HG03064 (cell line): ENCODE data around the gene TMSB4X.

Experiments
- ATAC-seq: cut with Tn5 transposase; IDR thresholded peaks from one replicate; pipeline ENCODE4 v1.9.1; 2021; ENCODE audit warnings: low read depth; ENCODE audit not compliant: unreplicated experiment

TMSB4X gene

DNA sequence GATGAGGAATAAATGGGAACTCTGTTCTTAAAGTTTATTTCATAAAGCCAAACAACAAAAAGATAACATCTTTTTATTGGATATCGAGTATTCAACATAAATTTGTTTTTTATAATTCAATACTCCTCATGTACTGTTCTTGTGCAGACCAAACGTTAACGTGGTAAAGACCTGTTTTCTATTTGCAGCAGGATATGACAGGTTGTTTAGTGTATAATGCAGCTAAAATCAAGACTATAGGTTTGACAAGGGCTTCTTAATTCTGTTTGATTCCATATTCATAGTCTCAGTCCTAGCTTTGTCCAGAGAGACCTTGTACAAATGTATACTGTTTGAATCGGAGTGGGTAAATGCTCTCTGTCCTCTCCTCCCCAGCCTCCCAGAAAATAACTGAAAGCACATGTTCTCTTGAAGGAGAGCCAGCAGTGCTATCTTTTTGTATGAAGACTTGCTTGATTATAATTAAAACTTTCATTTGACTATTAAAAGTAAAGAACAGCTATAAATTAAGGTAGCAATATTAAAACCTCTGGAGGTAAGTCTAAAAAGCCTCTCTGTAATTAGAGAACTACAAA lies 17.7 kb downstream of the TMSB4X start:
- no peak for ATAC-seq

GRCh38 chrX:12993826-12994225 lies 18.9 kb downstream of the TMSB4X start:
- ATAC-seq, result no peak

DNA sequence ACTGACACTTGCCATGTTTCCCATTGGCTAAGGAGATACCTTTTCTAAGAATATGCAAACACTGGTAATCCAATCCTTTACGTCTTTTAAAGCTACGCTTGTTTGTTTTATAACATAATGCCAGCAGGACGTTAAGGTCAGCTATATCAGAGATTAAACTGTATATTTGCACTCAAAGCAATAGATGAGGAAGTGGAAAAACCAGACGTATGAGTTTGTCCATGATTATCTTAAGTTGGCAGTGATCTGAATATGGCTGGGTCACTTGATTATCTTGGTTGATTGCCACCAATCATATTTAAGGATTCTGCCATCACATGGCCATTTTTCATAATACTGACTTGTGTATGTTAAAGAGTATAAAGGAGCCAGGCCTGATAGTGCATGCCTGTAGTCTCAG lies 19.4 kb downstream of the TMSB4X start:
- ATAC-seq, result no peak

DNA sequence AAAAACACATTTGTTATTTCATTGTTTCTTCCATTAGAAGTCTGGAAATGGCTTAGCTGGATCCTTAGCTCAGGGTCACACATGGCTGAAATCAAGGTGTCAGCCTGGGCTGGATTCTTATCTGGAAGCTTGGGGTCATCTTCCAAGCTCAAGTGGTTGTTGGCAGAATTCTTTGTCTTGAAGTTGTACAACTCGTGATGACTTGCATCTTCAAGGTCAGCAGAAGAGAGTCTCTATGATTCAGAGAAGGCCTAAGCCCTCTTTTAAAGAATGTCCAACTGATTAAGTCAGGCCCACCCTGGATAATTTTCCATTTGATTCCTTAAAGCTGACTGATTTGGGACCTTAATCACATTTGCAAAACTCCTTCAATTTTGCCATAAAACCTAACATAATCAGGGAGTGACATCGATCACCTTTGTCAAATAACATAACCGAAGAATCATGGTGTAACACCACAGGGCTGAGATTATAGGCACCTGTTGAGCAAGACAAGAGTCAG lies 22.1 kb downstream of the TMSB4X start:
- ATAC-seq, result no peak

DNA sequence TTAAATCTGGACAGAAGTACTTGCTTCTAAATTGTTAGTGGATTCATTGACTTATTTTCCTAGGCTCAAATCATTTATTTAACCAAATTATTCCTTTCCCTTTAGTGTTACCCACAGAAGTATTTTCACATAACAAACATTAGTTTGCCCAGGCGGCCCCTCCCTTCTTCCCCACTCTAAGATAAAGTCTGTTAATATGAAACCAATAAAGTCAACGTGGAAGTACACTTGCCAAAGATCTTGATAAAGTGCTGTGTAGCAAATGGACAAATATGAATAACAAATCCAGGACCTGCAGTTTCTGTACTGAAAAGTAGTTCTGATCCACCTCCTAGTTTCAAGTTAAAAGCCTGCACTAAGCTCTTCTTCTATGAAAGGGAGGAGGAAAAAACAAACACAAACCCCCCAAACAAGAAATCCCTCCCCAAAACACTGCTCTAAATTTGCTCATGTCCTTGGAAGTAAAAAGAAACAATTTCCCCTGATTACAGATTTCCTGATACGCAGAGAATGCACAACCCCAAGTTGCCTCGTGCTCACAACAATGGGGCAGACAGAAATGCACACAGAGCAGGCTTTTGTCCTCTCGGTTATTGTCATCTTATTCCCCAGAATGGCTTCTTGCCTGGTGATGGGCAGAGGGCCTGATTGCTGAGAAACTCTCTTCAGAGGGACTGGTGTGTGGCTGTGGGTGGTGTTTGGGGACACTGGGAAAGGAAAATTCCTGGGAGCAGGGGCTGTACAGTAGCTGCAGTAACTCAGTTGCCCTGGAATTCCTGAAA lies 23.2 kb downstream of the TMSB4X start:
- ATAC-seq, result no peak

GRCh38 chrX:12999422-12999821 lies 24.5 kb downstream of the TMSB4X start:
- ATAC-seq, result peak; percentile 48

- peak; percentile 41 for ATAC-seq
Observed at GRCh38 chrX:13000301-13000811, 25.4 kb downstream of the TMSB4X start.

DNA sequence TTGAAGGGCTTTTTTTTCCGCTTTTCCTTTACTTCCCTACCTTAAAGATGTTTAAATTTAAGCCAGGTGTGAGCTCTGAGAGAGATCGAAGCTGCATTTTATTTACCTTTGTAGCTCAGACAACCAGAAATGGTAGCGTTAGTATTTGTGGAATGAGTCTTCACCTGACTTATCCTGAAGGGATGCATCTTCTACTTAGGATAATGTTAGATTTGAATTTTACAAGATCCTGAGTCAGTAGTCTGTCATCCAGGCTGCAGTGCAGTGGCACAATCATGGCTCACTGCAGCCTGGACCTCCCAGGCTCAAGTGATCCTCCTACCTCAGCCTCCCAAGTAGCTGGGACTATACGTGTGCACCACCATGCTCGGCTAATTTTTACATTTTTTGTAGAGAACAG lies 26.2 kb downstream of the TMSB4X start:
- no peak for ATAC-seq

DNA sequence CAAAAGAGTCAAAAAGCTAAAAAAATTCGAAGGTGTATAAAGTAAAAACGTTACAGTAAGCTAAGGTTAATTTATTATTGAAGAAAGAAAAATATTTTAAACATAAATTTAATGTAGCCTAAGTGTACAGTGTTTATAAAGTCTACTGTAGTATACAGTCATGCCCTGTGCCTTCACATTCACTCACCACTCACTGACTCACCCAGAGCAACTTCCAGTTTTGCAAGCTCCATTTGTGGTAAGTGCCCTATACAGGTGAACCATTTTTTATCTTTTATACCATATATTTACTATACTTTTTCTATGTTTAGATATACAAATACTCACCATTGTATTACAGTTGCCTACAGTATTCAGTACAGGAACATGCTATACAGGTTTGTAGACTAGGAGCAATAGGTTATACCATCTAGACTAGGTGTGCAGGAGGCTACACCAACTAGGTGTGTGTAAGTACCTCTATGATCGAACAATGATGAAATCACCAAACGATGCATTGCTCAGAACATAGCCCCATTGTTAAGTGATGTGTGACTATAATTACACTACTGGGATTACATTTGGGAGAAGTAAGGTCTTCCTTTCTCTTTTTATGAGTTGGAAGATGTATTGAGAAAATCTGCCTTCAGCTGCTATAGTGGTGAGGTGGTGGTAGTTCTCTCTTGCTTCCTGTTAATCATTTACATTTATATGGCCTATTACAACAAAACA lies 27.2 kb downstream of the TMSB4X start:
- no peak for ATAC-seq

- ATAC-seq, result no peak
Observed at GRCh38 chrX:13005661-13006473, 31.0 kb downstream of the TMSB4X start.

DNA sequence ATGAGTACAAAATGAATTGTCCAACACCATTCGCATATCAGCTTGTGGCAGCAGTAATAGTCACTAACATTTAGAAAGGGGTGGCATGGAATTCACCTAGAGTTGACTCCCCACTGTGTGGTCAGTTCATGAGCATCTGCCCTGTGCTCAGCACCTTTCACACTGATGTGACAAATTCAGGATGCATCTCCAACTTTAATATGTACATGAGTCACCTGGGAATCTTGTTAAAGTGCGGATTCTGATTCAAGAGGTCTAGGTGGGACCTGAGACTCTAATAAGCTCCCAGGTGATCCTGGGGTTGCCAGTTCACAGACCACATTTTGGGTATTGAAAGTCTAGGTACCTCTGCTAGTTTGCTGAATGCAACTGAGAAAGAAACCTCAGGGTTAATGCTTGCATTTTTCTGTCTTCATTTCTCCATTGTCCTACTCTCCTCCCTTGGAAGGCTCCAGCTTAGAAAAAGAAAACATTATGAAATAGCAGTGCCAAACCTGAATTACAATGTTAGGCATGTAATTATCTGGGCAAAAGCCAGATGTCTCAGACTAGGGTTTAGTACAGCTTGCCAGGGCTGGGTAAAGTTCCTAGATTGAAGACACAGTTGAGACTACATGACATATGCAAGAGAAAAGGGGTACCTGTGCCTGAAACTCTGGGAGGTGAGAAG lies 32.7 kb downstream of the TMSB4X start:
- no peak for ATAC-seq

GRCh38 chrX:13008189-13008533 lies 33.3 kb downstream of the TMSB4X start:
- ATAC-seq, result no peak

DNA sequence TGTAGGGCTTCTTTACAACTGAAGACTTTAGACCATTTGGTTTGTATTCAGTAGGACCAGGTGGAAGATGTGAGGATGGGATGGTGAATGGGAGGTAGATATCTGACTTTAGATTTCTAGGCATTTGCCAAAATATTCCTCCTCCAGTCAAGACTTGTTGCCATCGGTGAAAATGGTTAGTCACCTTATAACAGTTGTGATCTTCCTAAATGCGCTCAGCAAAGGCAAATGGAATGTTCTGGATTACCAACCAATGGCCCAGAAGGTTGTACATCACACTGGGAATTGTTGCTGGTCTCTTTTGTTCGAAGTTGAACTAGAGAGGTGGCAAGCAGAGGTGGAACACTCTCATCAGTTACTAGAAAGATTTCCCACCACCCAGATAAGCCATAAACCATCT lies 33.9 kb downstream of the TMSB4X start:
- no peak for ATAC-seq

DNA sequence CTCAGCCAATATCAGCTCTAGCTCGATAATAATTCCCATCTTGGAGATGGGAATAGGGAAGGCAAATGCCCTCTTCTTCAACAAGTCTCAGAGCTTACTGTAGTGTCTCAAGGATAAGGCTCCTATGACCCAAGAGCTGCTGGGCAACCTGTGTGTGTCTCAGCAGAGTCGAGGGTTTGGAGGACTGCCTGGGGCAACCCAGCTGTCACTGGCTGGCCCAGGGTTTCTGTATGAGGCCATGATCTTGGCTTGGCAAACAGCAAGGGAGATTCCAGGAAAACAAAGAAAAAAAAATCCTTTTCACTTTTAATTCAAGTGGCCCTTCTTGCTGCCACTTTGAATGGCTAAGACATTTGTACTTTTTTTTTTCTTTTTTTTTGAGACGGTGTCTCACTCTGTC lies 34.4 kb downstream of the TMSB4X start:
- no peak for ATAC-seq

GRCh38 chrX:13009844-13010243 lies 34.9 kb downstream of the TMSB4X start:
- no peak for ATAC-seq

GRCh38 chrX:13010546-13010945 lies 35.6 kb downstream of the TMSB4X start:
- ATAC-seq, result no peak

GRCh38 chrX:13013363-13014110 lies 38.6 kb downstream of the TMSB4X start:
- ATAC-seq, result peak; percentile 78

GRCh38 chrX:13014111-13015096 lies 39.5 kb downstream of the TMSB4X start:
- peak; percentile 24 for ATAC-seq
